SK-N-MC (cell line): ENCODE data around the gene HIP1R.

Experiments
- DNase-seq: peaks from one replicate; pipeline ENCODE4 v3.0.0-alpha.2; 2011; ENCODE audit warnings: low read depth, low spot score
- H3K27ac ChIP-seq: fragments of 200-600 bp; sonication (generic); 2 replicates; pipeline ENCODE4 v1.5.1; 2016; ENCODE audit warnings: mixed run types
- H3K36me3 ChIP-seq: fragments of 200-600 bp; sonication (generic); 2 replicates; pipeline ENCODE4 v1.6.1; 2017; ENCODE audit warnings: antibody characterized with exemption, low read length, mixed read lengths; ENCODE audit not compliant: insufficient read depth
- H3K4me3 ChIP-seq: fragments of 200-600 bp; sonication (generic); 2 replicates; pipeline ENCODE4 v1.5.1; 2016
- H3K9ac ChIP-seq: fragments of 200-600 bp; sonication (generic); 2 replicates; pipeline ENCODE4 v1.8.0; 2017; ENCODE audit warnings: mixed run types, mixed read lengths; ENCODE audit not compliant: insufficient read length
- H3K9me3 ChIP-seq: fragments of 200-600 bp; sonication (generic); 2 replicates; pipeline ENCODE4 v1.6.1; 2017; ENCODE audit warnings: low read depth, mild to moderate bottlenecking, antibody characterized with exemption, low read length, moderate library complexity, mixed read lengths
- EZH2 ChIP-seq: fragments of 200-600 bp; sonication (generic); IDR thresholded peaks from one replicate; pipeline ENCODE4 v1.6.1; 2017; ENCODE audit warnings: antibody characterized with exemption
- FOXP2 ChIP-seq: optimal IDR thresholded peaks from 2 replicates; pipeline ENCODE3; 2011; ENCODE audit warnings: mild to moderate bottlenecking, moderate library complexity; ENCODE audit not compliant: insufficient read depth; ENCODE audit errors: extremely low read length, control extremely low read depth
- POLR2AphosphoS5 ChIP-seq: IDR thresholded peaks from 2 replicates; pipeline ENCODE4 v1.6.1; 2012; ENCODE audit warnings: mild to moderate bottlenecking, low read depth, low read length, borderline replicate concordance

HIP1R gene

GRCh38 chr12:122837306-122838265, 2.3 kb downstream of the HIP1R start:
- Histone ChIP-seq H3K4me3 (no peak overlapping the region), H3K36me3 (no peaks in the 10 kb centered on the region), H3K9me3 (no peaks in the 10 kb centered on the region), H3K27ac (no peak overlapping the region), H3K9ac (no peak overlapping the region)
- TF ChIP-seq EZH2 (no peak), FOXP2 (no peak), POLR2AphosphoS5 (no peak)
- DNase-seq = no peak

GRCh38 chr12:122838841-122839240, 3.6 kb downstream of the HIP1R start:
- no peaks in the 10 kb centered on the region for H3K9me3 ChIP-seq
- no peaks in the 10 kb centered on the region for H3K36me3 ChIP-seq
- H3K9ac ChIP-seq = no peak overlapping the region
- DNase-seq = no peak
- H3K4me3 ChIP-seq = no peak overlapping the region
- no peak for TF ChIP-seq FOXP2
- no peak overlapping the region for H3K27ac ChIP-seq

GRCh38 chr12:122839907-122840554, 4.8 kb downstream of the HIP1R start:
- Histone ChIP-seq H3K4me3 (no peak overlapping the region), H3K9ac (no peak overlapping the region), H3K36me3 (no peaks in the 10 kb centered on the region), H3K9me3 (no peaks in the 10 kb centered on the region), H3K27ac (no peak overlapping the region)
- DNase-seq = no peak
- no peak for TF ChIP-seq POLR2AphosphoS5
- no peak for TF ChIP-seq FOXP2
- no peak for TF ChIP-seq EZH2

GRCh38 chr12:122840580-122841513, 5.6 kb downstream of the HIP1R start:
- Histone ChIP-seq H3K27ac (no peak overlapping the region), H3K36me3 (no peaks in the 10 kb centered on the region), H3K9ac (no peak overlapping the region), H3K9me3 (no peaks in the 10 kb centered on the region), H3K4me3 (no peak overlapping the region)
- no peak for DNase-seq
- TF ChIP-seq FOXP2 (no peak), EZH2 (no peak), POLR2AphosphoS5 (no peak)

GRCh38 chr12:122841544-122842321, 6.5 kb downstream of the HIP1R start:
- no peak overlapping the region for H3K9ac ChIP-seq
- no peak overlapping the region for H3K27ac ChIP-seq

GRCh38 chr12:122842505-122843405, 7.5 kb downstream of the HIP1R start:
- no peak for DNase-seq
- no peak overlapping the region for H3K4me3 ChIP-seq
- TF ChIP-seq FOXP2 = no peak
- TF ChIP-seq EZH2 = no peak
- no peak for TF ChIP-seq POLR2AphosphoS5
- no peaks in the 10 kb centered on the region for H3K9me3 ChIP-seq
- H3K9ac ChIP-seq = no peak overlapping the region
- no peak overlapping the region for H3K27ac ChIP-seq
- H3K36me3 ChIP-seq = no peaks in the 10 kb centered on the region

More at GRCh38 chr12:122841544-122842321, 6.5 kb downstream of the HIP1R start:
- Histone ChIP-seq H3K36me3 (no peaks in the 10 kb centered on the region), H3K9me3 (no peaks in the 10 kb centered on the region), H3K4me3 (no peak overlapping the region)
- DNase-seq = no peak
- no peak for TF ChIP-seq POLR2AphosphoS5

GRCh38 chr12:122843455-122843854, 8.2 kb downstream of the HIP1R start:
- Histone ChIP-seq H3K9ac (no peak overlapping the region), H3K4me3 (no peak overlapping the region), H3K36me3 (no peaks in the 10 kb centered on the region), H3K9me3 (no peaks in the 10 kb centered on the region), H3K27ac (no peak overlapping the region)
- no peak for TF ChIP-seq POLR2AphosphoS5
- no peak for TF ChIP-seq FOXP2
- TF ChIP-seq EZH2 = no peak
- DNase-seq = no peak
